Cardiac muscle cell (in vitro differentiated cells and primary cell): Measurements from ENCODE around the gene SLC4A3. TPM values are rescaled to one million over a fixed set of nuclear protein-coding genes. Genes with fewer than 3 reads are reported as not detected.

Experiments used
- DNase-seq, 2 donors: peaks; one replicate each; pipeline versions ENCODE4 v3.0.0 to v3.0.0-alpha.2; 2010 to 2017; ENCODE audit warnings: low read depth in 1 of 2, low spot score in 1 of 2
- H3K27ac ChIP-seq: fragments of 200-600 bp; sonication (generic); 2 replicates; pipeline ENCODE4 v1.5.1; 2016
- H3K27me3 ChIP-seq: fragments of 200-600 bp; sonication (generic); 2 replicates; pipeline ENCODE4 v1.6.0; 2016; ENCODE audit warnings: control low read depth
- H3K36me3 ChIP-seq: fragments of 200-600 bp; sonication (generic); 2 replicates; pipeline ENCODE4 v1.5.1; 2016; ENCODE audit warnings: control low read depth
- H3K4me1 ChIP-seq: fragments of 200-600 bp; sonication (generic); 2 replicates; pipeline ENCODE4 v1.8.1; 2017; ENCODE audit warnings: low read depth, mild to moderate bottlenecking, mixed run types
- H3K4me3 ChIP-seq: fragments of 200-600 bp; sonication (generic); 2 replicates; pipeline ENCODE4 v1.5.1; 2016; ENCODE audit warnings: mild to moderate bottlenecking
- H3K9me3 ChIP-seq: fragments of 200-600 bp; sonication (generic); 2 replicates; pipeline ENCODE4 v1.5.1; 2017; ENCODE audit warnings: low read depth, mild to moderate bottlenecking, control low read depth
- polyA plus RNA-seq: library from polyadenylated mRNA; unstranded; fragments of >200 nt; fragmentation: Nextera tagmentation; extraction: Ambion mirVana; gene quantifications from 2 replicates; pipeline ENCODE4 v1.2.1, GENCODE V29; 2016
- total RNA-seq: library from RNA; depleted of rRNA; stranded (reverse); fragments of >200 nt; gene quantifications from 2 replicates; pipeline ENCODE4 v1.2.3, GENCODE V29; 2016
- TF ChIP-seq, protein P1 (sequence below): IDR thresholded peaks from 2 replicates; pipeline ENCODE4 v1.5.1; 2012; ENCODE audit warnings: low read depth, mild to moderate bottlenecking, low read length

The SLC4A3 gene
- total and polyA plus RNA-seq, 2 experiments from 2014 or later: 39.8 to 47.7 TPM

DNA sequence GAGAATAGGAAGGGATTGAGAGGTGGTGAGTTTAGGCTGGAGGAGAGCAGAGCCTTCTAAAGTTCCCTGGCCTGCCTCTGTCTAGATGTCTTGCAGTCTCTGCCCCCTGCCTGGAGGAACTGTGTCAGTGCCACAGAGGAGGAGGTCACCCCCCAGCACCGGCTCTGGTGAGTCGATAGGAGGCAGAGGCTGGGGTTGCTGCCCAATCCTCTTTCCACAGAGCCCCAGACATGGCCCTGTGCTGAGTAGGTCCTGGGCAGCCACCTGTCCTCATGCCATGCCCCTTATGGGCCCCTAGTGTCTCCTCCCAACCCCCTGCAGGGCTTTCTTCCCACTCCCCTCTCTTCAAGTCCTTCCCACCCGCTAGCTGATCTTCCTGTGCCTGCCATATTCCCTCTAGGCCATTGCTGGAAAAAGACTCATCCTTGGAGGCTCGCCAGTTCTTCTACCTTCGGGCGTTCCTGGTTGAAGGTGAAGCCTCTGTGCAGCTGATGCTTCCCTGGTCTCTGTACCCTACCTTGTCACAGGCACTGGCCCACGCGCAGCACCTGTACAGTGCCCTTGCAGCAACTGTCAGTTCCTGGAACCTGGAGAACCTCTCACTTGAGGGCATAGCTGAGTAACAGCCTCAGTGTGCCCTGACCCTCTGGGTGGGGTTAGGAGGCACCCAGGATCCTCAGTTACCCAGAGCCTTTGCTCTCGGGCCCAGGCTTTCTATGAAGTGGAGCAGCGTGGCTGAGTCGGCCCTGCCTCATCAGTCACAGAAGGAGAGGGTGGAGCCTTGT is 13.2 kb upstream of the SLC4A3 start:
- Histone ChIP-seq H3K4me1 (peaks cover 17% of the 10 kb centered on the region), H3K36me3 (no peaks in the 10 kb centered on the region), H3K4me3 (no peak overlapping the region), H3K27me3 (no peaks in the 10 kb centered on the region), H3K27ac (no peak overlapping the region), H3K9me3 (no peaks in the 10 kb centered on the region)
- TF ChIP-seq, protein P1, sequence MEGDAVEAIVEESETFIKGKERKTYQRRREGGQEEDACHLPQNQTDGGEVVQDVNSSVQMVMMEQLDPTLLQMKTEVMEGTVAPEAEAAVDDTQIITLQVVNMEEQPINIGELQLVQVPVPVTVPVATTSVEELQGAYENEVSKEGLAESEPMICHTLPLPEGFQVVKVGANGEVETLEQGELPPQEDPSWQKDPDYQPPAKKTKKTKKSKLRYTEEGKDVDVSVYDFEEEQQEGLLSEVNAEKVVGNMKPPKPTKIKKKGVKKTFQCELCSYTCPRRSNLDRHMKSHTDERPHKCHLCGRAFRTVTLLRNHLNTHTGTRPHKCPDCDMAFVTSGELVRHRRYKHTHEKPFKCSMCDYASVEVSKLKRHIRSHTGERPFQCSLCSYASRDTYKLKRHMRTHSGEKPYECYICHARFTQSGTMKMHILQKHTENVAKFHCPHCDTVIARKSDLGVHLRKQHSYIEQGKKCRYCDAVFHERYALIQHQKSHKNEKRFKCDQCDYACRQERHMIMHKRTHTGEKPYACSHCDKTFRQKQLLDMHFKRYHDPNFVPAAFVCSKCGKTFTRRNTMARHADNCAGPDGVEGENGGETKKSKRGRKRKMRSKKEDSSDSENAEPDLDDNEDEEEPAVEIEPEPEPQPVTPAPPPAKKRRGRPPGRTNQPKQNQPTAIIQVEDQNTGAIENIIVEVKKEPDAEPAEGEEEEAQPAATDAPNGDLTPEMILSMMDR: no peak
- DNase-seq: no peak

DNA sequence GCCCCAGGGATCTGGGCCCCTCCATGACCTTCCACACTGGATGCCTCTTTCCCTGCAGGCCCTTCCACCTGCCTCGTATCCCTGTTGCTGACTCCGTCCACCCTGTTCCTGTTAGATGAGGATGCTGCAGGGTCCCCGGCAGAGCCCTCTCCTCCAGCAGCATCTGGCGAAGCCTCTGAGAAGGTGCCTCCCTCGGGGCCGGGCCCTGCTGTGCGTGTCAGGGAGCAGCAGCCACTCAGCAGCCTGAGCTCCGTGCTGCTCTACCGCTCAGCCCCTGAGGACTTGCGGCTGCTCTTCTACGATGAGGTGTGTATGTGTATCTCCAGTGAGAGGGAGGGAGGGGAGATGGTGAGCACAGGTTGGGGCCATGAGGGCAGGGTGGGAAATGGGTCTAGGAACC is 12.4 kb upstream of the SLC4A3 start:
- H3K27me3 ChIP-seq: no peaks in the 10 kb centered on the region
- no peaks in the 10 kb centered on the region for H3K36me3 ChIP-seq
- TF ChIP-seq, protein P1: no peak
- no peak overlapping the region for H3K4me3 ChIP-seq
- no peak for DNase-seq
- peaks cover 19% of the 10 kb centered on the region for H3K4me1 ChIP-seq
- no peaks in the 10 kb centered on the region for H3K9me3 ChIP-seq
- H3K27ac ChIP-seq: no peak overlapping the region

DNA sequence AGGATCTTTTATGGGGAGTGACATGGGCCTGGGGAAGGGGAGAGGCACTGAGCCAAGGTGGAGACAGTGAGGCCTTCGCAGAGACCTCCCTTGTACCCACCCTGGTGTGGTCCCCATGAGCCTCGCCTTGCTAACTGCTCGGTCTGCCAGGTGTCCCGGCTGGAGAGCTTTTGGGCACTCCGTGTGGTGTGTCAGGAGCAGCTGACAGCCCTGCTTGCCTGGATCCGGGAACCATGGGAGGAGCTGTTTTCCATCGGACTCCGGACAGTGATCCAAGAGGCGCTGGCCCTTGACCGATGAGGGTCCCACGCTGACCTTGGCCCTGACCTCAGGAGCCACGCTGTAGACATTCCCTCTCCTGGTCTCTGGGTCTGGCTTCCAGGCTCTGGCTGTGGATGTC is 11.5 kb upstream of the SLC4A3 start:
- TF ChIP-seq, protein P1: no peak
- Histone ChIP-seq H3K9me3 (no peaks in the 10 kb centered on the region), H3K27me3 (no peaks in the 10 kb centered on the region), H3K27ac (no peak overlapping the region), H3K36me3 (no peaks in the 10 kb centered on the region), H3K4me3 (no peak overlapping the region), H3K4me1 (peaks cover 19% of the 10 kb centered on the region)
- no peak for DNase-seq

DNA sequence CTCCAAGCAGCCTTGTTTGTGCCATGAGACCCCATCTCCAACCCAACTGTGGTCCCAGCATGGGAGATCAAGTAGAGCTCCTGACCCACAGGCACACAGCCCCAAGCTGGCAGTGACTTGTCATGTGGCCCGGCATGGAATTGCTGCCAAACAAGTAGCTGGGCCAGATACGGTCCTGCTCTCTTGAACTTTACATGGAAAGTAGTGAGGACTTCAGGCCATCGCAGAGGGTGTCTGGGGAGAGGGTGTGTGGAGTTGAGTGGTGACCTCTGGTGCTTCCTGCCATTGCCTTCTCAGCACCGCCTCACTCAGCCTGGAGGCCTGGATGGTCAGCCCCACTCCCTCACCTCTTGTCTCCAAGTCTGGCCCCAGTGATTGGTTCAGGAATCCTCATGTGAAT is 10.9 kb upstream of the SLC4A3 start:
- Histone ChIP-seq H3K36me3 (no peaks in the 10 kb centered on the region), H3K27me3 (no peaks in the 10 kb centered on the region), H3K4me1 (peaks cover 19% of the 10 kb centered on the region), H3K9me3 (no peaks in the 10 kb centered on the region), H3K4me3 (no peak overlapping the region), H3K27ac (no peak overlapping the region)
- no peak for DNase-seq
- TF ChIP-seq, protein P1: no peak

DNA sequence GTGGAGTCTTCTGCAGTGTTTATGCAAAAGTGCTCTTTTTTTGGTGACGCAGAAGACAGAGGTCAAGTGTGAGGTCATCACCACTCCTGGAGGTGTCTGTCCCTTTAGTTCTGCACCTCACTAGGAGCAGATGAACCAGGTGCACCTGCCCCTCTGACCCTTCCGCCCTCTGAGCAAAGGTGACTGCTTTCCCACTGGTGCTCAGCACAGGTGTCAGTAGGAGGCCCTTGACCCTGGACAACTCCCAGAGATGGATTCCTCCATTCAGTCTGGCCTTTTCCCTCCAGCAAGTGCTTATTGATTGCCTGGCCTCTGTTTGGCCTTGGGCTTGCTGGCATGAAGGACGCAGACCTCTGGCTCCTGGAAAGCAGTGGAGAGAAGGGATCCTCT is 8.7 kb upstream of the SLC4A3 start:
- DNase-seq: peak in 1 of 2 donors; percentile 31
- peaks cover 14% of the 10 kb centered on the region for H3K4me1 ChIP-seq
- TF ChIP-seq, protein P1: no peak
- H3K27me3 ChIP-seq: no peaks in the 10 kb centered on the region
- H3K27ac ChIP-seq: peak overlapping the region; percentile 75
- H3K4me3 ChIP-seq: no peak overlapping the region
- H3K36me3 ChIP-seq: no peaks in the 10 kb centered on the region
- no peaks in the 10 kb centered on the region for H3K9me3 ChIP-seq
